Left lung (tissue), 10 donors: ENCODE measurements around the gene HOTAIR. TPM values are rescaled to one million over a fixed set of nuclear protein-coding genes. Genes with fewer than 3 reads are reported as not detected.

Experiments used
- ATAC-seq: fragments of 200-7000 bp; cut with Tn5 transposase; one replicate; pipeline ENCODE4 v1.9.1; 2020; ENCODE audit warnings: moderate library complexity
- DNase-seq, 4 donors: peaks; one replicate each; pipeline ENCODE4 v3.0.0-alpha.2; 2013 to 2020
- H3K27ac ChIP-seq, 2 donors: fragments of 200-600 bp; sonication (generic) in 1 of 2; one replicate each; pipeline versions ENCODE4 v1.5.0 to v1.8.0; 2020 to 2021
- H3K27me3 ChIP-seq, 2 donors: fragments of 200-600 bp; sonication (generic) in 1 of 2; one replicate each; pipeline versions ENCODE4 v1.5.0 to v1.8.0; 2020 to 2021
- H3K36me3 ChIP-seq, 2 donors: fragments of 200-600 bp; sonication (generic) in 1 of 2; one replicate each; pipeline versions ENCODE4 v1.5.0 to v1.8.0; 2020 to 2021
- H3K4me1 ChIP-seq, 2 donors: fragments of 200-600 bp; one replicate each; pipeline ENCODE4 v1.8.0; 2021
- H3K4me3 ChIP-seq, 2 donors: fragments of 200-600 bp; sonication (generic) in 1 of 2; one replicate each; pipeline versions ENCODE4 v1.5.0 to v1.8.0; 2020 to 2021; ENCODE audit warnings: mild to moderate bottlenecking in 1 of 2
- H3K9me3 ChIP-seq, 2 donors: fragments of 200-600 bp; sonication (generic) in 1 of 2; one replicate each; pipeline versions ENCODE4 v1.5.0 to v1.8.0; 2020 to 2021
- intact Hi-C, 2 donors: fragments of 100-400 bp; cut with DNase I; formaldehyde crosslinking; loops; one replicate each; pipeline versions ENCODE4 v1.11.2 to v1.14.2; 2022
- polyA plus RNA-seq, 6 donors: library from polyadenylated mRNA; unstranded; fragments of 120-200 nt; gene quantifications; one replicate each; pipeline ENCODE4 v1.2.1, GENCODE V29; 2013; ENCODE audit not compliant: insufficient read length in 6 of 6
- total RNA-seq, 2 donors: library from RNA; stranded (reverse); fragmentation: NEBNext Ultra II Directional; extraction: Animal tissue kit (Norgen Biotek cat#: 25700); gene quantifications; one replicate each; pipeline ENCODE4 v1.2.1, GENCODE V29; 2021
- TF ChIP-seq, protein P1 (sequence below), 2 donors: fragments of 200-600 bp; sonication (generic) in 1 of 2; IDR thresholded peaks; one replicate each; pipeline versions ENCODE4 v1.5.0 to v1.8.0; 2021; ENCODE audit warnings: antibody characterized with exemption in 2 of 2
- donor health status: DM: no; HTN: yes; CAD: no.
- donor health status: DM: no; HTN: no; CAD: no.

HOTAIR gene
- total and polyA plus RNA-seq, 8 donors, result not detected

GRCh38 chr12:54010972-54011664 lies 36.4 kb upstream of the HOTAIR start:
- intact Hi-C loops, result loop anchor here in 1 of 2 donors (5.0 kb wide), 1 partner anchor 181 kb away; no protein-coding TSS in a partner anchor
- no peak overlapping the region for H3K27ac ChIP-seq
- ATAC-seq (no peak), DNase-seq (no peak)
- TF ChIP-seq, protein P1, sequence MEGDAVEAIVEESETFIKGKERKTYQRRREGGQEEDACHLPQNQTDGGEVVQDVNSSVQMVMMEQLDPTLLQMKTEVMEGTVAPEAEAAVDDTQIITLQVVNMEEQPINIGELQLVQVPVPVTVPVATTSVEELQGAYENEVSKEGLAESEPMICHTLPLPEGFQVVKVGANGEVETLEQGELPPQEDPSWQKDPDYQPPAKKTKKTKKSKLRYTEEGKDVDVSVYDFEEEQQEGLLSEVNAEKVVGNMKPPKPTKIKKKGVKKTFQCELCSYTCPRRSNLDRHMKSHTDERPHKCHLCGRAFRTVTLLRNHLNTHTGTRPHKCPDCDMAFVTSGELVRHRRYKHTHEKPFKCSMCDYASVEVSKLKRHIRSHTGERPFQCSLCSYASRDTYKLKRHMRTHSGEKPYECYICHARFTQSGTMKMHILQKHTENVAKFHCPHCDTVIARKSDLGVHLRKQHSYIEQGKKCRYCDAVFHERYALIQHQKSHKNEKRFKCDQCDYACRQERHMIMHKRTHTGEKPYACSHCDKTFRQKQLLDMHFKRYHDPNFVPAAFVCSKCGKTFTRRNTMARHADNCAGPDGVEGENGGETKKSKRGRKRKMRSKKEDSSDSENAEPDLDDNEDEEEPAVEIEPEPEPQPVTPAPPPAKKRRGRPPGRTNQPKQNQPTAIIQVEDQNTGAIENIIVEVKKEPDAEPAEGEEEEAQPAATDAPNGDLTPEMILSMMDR (IDR thresholded peaks at IDR 0.05), result no peak
- H3K4me3 ChIP-seq, result no peak overlapping the region
- H3K27me3 ChIP-seq, result peaks cover 91 to 98% of the 10 kb centered on the region in 2 donors
- H3K9me3 ChIP-seq, result no peaks in the 10 kb centered on the region
- no peaks in the 10 kb centered on the region for H3K36me3 ChIP-seq
- peaks cover 4 to 27% of the 10 kb centered on the region in 2 donors for H3K4me1 ChIP-seq

DNA sequence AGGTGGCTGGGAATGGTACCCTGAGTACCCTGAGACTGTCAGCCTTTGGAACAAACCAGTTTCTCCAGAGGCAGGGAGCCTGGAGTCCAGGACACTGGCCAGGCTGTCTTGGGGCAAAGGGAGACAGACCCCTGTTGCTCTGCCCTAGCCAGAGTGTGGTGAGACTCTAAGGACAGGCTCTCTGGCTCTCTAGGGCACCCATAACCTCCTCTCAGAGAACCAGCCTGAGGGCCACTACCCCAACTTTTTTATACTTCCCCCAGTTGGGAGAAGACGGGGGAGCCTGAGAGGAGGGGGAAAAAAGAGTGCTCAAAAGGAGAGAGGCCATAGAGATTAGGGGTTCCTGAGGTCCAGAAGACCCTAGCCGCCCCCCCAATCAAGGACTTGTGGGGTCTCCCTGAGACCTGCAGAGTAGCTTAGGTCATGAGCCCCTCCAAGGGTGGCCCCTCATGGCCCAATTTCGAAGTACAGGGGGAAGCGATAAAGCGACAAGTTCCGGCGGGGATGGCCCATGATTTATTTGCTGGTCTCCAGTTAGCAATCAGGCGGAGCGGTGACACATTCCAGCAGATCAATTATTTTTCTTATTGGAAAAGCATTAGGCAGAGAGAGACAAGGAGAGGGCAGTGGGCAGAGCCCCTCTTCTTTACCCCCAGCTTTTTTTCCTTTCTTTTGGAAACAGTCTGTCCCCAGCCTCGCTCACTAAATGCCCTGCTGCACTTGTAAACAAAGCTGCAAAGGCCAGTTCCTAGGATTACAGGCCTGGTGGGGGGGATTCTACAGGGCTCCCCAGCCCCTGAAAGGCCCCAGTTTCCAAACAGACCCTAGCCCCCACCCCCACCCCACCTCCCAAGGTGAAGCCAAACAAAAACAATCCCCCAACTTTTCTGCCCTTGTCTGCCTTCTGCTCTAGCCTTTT lies 35.6 kb upstream of the HOTAIR start:
- H3K4me3 ChIP-seq, result no peak overlapping the region
- intact Hi-C loops, result loop anchor here in 1 of 2 donors (5.0 kb wide), 1 partner anchor 182 kb away; no protein-coding TSS in a partner anchor
- H3K36me3 ChIP-seq, result no peaks in the 10 kb centered on the region
- TF ChIP-seq, protein P1 (IDR thresholded peaks at IDR 0.05), result no peak
- no peaks in the 10 kb centered on the region for H3K9me3 ChIP-seq
- no peak for ATAC-seq
- H3K27ac ChIP-seq, result no peak overlapping the region
- peaks cover 89 to 98% of the 10 kb centered on the region in 2 donors for H3K27me3 ChIP-seq
- H3K4me1 ChIP-seq, result peaks cover 6 to 33% of the 10 kb centered on the region in 2 donors
- DNase-seq, result no peak

- intact Hi-C loops, result loop anchor here (5.0 to 10.0 kb wide), 3 partner anchors 183 to 193 kb away; no protein-coding TSS in a partner anchor
Observed at GRCh38 chr12:54009171-54010052, 34.7 kb upstream of the HOTAIR start.

GRCh38 chr12:54008260-54008552 lies 33.5 kb upstream of the HOTAIR start:
- no peaks in the 10 kb centered on the region for H3K9me3 ChIP-seq
- TF ChIP-seq, protein P1 (IDR thresholded peaks at IDR 0.05), result no peak
- no peak for DNase-seq
- H3K4me1 ChIP-seq, result peaks cover 6 to 27% of the 10 kb centered on the region in 2 donors
- no peak overlapping the region for H3K4me3 ChIP-seq
- no peak overlapping the region for H3K27ac ChIP-seq
- intact Hi-C loops, result loop anchor here (5.0 to 10.0 kb wide), 2 partner anchors 187 to 194 kb away; no protein-coding TSS in a partner anchor
- ATAC-seq, result no peak
- peaks cover 92 to 98% of the 10 kb centered on the region in 2 donors for H3K27me3 ChIP-seq
- H3K36me3 ChIP-seq, result no peaks in the 10 kb centered on the region

More at GRCh38 chr12:54009171-54010052, 34.7 kb upstream of the HOTAIR start:
- peaks cover 6 to 29% of the 10 kb centered on the region in 2 donors for H3K4me1 ChIP-seq
- H3K27me3 ChIP-seq, result peaks cover 89 to 98% of the 10 kb centered on the region in 2 donors
- ATAC-seq, result no peak
- TF ChIP-seq, protein P1 (IDR thresholded peaks at IDR 0.05), result no peak
- no peak overlapping the region for H3K4me3 ChIP-seq
- H3K36me3 ChIP-seq, result no peaks in the 10 kb centered on the region
- DNase-seq, result no peak
- no peaks in the 10 kb centered on the region for H3K9me3 ChIP-seq
- H3K27ac ChIP-seq, result no peak overlapping the region
